Endothelial cell of umbilical vein (primary cell): ENCODE measurements around the gene PDK1. TPM values are rescaled to one million over a fixed set of nuclear protein-coding genes. Genes with fewer than 3 reads are reported as not detected.

ENCODE experiments used
- BruUV-seq: library from RNA; stranded (reverse); fragments of 400-500 nt; replicated peaks from 2 replicates; lab custom pipeline; 2021; lab: Mats Ljungman, UMichigan
- CTCF ChIA-PET: fragments of 300-600, 350-600 bp; sonication (Branson Sonifier 250); formaldehyde crosslinking; loops from one replicate; lab custom pipeline; 2021; ENCODE audit warnings: antibody characterized with exemption, inconsistent platforms; lab: Charles Lee
- POLR2A ChIA-PET: fragments of 300-600, 350-600 bp; sonication (Branson Sonifier 250); formaldehyde crosslinking; loops from one replicate; lab custom pipeline; 2021; ENCODE audit warnings: antibody characterized with exemption, inconsistent platforms; lab: Charles Lee
- DNase-seq: peaks from one replicate; pipeline ENCODE4 v3.0.0-alpha.2; 2011; ENCODE audit warnings: low read depth, low spot score
- FAIRE-seq: peaks from 2 replicates; lab custom pipeline; 2011; peaks lifted over from hg19 to GRCh38; lab: Jason Lieb, UNC
- H2AFZ ChIP-seq: 2 replicates; pipeline ENCODE4 v1.6.0; 2012; ENCODE audit warnings: low read depth, low read length, control low read depth, inconsistent platforms
- H3K27ac ChIP-seq: 2 replicates; pipeline ENCODE4 v1.5.1; 2011; ENCODE audit warnings: low read depth, mild to moderate bottlenecking, control low read depth, low read length, moderate library complexity; ENCODE audit not compliant: insufficient read depth
- H3K27me3 ChIP-seq, 2 experiments: 2 replicates each; pipeline versions ENCODE4 v1.6.0 to v1.6.1; 2011; ENCODE audit warnings: low read length in 2 of 2, mixed read lengths in 1 of 2; ENCODE audit not compliant: control insufficient read depth in 2 of 2, insufficient read depth in 2 of 2
- H3K36me3 ChIP-seq, 2 experiments: 2 replicates in 1 of 2; 3 replicates in 1 of 2; pipeline ENCODE4 v1.5.1; 2011; ENCODE audit warnings: low read length in 2 of 2, mild to moderate bottlenecking in 1 of 2, moderate library complexity in 1 of 2; ENCODE audit not compliant: control insufficient read depth in 2 of 2, insufficient read depth in 2 of 2; ENCODE audit errors: extremely low read depth in 1 of 2
- H3K4me1 ChIP-seq: 3 replicates; pipeline ENCODE4 v1.5.1; 2011; ENCODE audit warnings: mild to moderate bottlenecking, low read length; ENCODE audit not compliant: control insufficient read depth, insufficient read depth; ENCODE audit errors: extremely low read depth
- H3K4me2 ChIP-seq: 2 replicates; pipeline ENCODE4 v1.6.1; 2011; ENCODE audit warnings: low read length, control low read depth, mixed read lengths; ENCODE audit not compliant: insufficient read depth
- H3K4me3 ChIP-seq, 3 experiments: fragments of 200-600 bp in 1 of 3; sonication (generic), shearing (Covaris generic) in 1 of 3; replicated peaks in 1 of 3; 2 replicates each; pipeline ENCODE4 v1.5.1; 2011 to 2016; ENCODE audit warnings: control low read depth in 3 of 3, low read length in 3 of 3, mild to moderate bottlenecking in 2 of 3, inconsistent platforms in 1 of 3, low read depth in 1 of 3, moderate library complexity in 1 of 3; ENCODE audit not compliant: insufficient read depth in 1 of 3
- H3K79me2 ChIP-seq: 2 replicates; pipeline ENCODE4 v1.6.0; 2012; ENCODE audit warnings: low read length, inconsistent platforms; ENCODE audit not compliant: control insufficient read depth, insufficient read depth
- H3K9ac ChIP-seq: replicated peaks from 2 replicates; pipeline ENCODE3; 2011; ENCODE audit warnings: low read length, control low read depth; ENCODE audit not compliant: insufficient read depth; ENCODE audit errors: extremely low read depth
- H3K9me1 ChIP-seq: replicated peaks from 3 replicates; pipeline ENCODE4 v1.6.0; 2011; ENCODE audit warnings: mild to moderate bottlenecking, low read length; ENCODE audit not compliant: control insufficient read depth, insufficient read depth; ENCODE audit errors: extremely low read depth
- H3K9me3 ChIP-seq: replicated peaks from 2 replicates; pipeline ENCODE4 v1.5.1; 2012; ENCODE audit warnings: low read length, inconsistent platforms; ENCODE audit not compliant: control insufficient read depth, insufficient read depth
- H4K20me1 ChIP-seq: replicated peaks from 2 replicates; pipeline ENCODE3; 2011; ENCODE audit warnings: mild to moderate bottlenecking, low read length; ENCODE audit not compliant: control insufficient read depth, insufficient read depth; ENCODE audit errors: extremely low read depth
- EZH2 ChIP-seq: IDR thresholded peaks from 2 replicates; pipeline ENCODE4 v1.6.1; 2012; ENCODE audit warnings: borderline replicate concordance, low read depth, mild to moderate bottlenecking, moderate library complexity, low read length, inconsistent platforms; ENCODE audit not compliant: severe bottlenecking
- FOS ChIP-seq: IDR thresholded peaks from 2 replicates; pipeline ENCODE4 v1.6.1; 2011; ENCODE audit warnings: mild to moderate bottlenecking, low read length, moderate library complexity, borderline replicate concordance; ENCODE audit not compliant: insufficient read depth
- GATA2 ChIP-seq: IDR thresholded peaks from 2 replicates; pipeline ENCODE4 v1.7.0; 2011; ENCODE audit warnings: low read depth, mild to moderate bottlenecking, moderate library complexity, mixed read lengths, low read length; ENCODE audit not compliant: insufficient read length, insufficient read depth
- JUN ChIP-seq: IDR thresholded peaks from 2 replicates; pipeline ENCODE4 v1.6.1; 2011; ENCODE audit warnings: borderline replicate concordance, low read depth; ENCODE audit not compliant: insufficient read length, insufficient read depth
- MYC ChIP-seq: IDR thresholded peaks from one replicate; pipeline ENCODE4 v1.6.1; 2011; ENCODE audit warnings: mild to moderate bottlenecking, low read depth, low read length
- POLR2A ChIP-seq: IDR thresholded peaks from 2 replicates; pipeline ENCODE4 v1.6.1; 2012; ENCODE audit warnings: low read depth, mild to moderate bottlenecking, control low read depth, low read length
- POLR2AphosphoS5 ChIP-seq: IDR thresholded peaks from 2 replicates; pipeline ENCODE4 v1.6.1; 2012; ENCODE audit warnings: low read depth, mild to moderate bottlenecking, control low read depth, low read length, moderate library complexity; ENCODE audit not compliant: insufficient read depth
- dilution Hi-C: fragments of 300-500 bp; cut with MboI; formaldehyde crosslinking; loops from one replicate; pipeline ENCODE4 v1.15.0; 2019; ENCODE audit warnings: low sequenced_read_pairs; ENCODE audit not compliant: extremely low pct_ligation_motif_present
- intact Hi-C: fragments of 100-400 bp; cut with micrococcal nuclease; formaldehyde crosslinking; loops from one replicate; pipeline ENCODE4 v1.10.0; 2022
- polyA plus RNA-seq, 4 experiments: library from polyadenylated mRNA; depleted of rRNA in 3 of 4; stranded (reverse) in 3 of 4; unstranded in 1 of 4; fragments of >200 nt; gene quantifications; 2 replicates each; pipeline versions ENCODE4 v1.2.1 to v1.2.3, GENCODE V29; 2011 to 2012; ENCODE audit warnings: missing spikeins in 1 of 4
- total RNA-seq: library from RNA; stranded (reverse); gene quantifications from 2 replicates; pipeline ENCODE4 v1.2.3, GENCODE V29; 2021
- TF ChIP-seq, protein P1 (sequence below): IDR thresholded peaks from 2 replicates; pipeline ENCODE4 v1.6.1; 2011; ENCODE audit not compliant: insufficient read depth, insufficient read length
- TF ChIP-seq, protein P2 (sequence below), 2 donors: IDR thresholded peaks; 1 replicate in 1 of 2; 2 replicates in 1 of 2; pipeline ENCODE4 v1.5.1; 2011; ENCODE audit warnings: low read length in 2 of 2, mild to moderate bottlenecking in 2 of 2, moderate library complexity in 2 of 2, control low read depth in 1 of 2, inconsistent platforms in 1 of 2, low read depth in 1 of 2; ENCODE audit not compliant: insufficient read depth in 1 of 2; ENCODE audit errors: extremely low read depth in 1 of 2

Gene PDK1
- total and polyA plus RNA-seq, 2 donors (not counting 3 experiments of a cell fraction or from before 2014, with no cell fraction given): 3.7 to 16.9 TPM

DNA sequence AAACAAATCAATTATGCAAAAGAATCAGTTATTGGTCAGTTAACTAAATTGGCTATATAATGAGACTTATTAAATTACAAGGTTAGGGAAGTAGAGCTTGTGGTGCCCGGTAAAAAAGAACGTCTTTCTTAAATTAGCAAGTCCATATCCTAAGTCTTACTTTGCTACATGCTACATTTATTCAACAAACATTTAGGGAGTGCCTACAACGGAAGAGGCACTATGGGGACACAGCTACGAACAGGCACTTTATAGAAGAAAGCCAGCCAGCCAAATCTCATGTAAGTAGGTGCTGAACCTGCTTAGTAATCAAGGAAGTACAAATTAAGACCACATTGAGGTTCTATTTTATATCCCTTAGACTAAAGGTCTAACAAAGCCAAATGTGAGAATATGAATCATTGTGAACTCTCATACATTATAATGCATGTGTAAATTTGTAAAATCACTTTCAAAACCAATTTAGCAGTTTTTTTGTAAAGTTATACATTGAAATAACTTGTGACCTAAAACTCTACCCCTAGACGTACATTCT lies 59.9 kb downstream of the PDK1 start:
- H3K27me3 ChIP-seq: no peaks in the 10 kb centered on the region
- intact Hi-C loops (no loop called here), dilution Hi-C loops (no loop called here)
- H4K20me1 ChIP-seq: no peaks in the 10 kb centered on the region
- H3K36me3 ChIP-seq: no peaks in the 10 kb centered on the region
- H3K79me2 ChIP-seq: no peaks in the 10 kb centered on the region
- ChIA-PET CTCF (no interaction called here), POLR2A (no interaction called here)
- H3K9me3 ChIP-seq: no peaks in the 10 kb centered on the region
- FAIRE-seq (no peak), DNase-seq (no peak)
- H3K9ac ChIP-seq: no peak overlapping the region
- no peak overlapping the region for H2AFZ ChIP-seq
- no peaks in the 10 kb centered on the region for H3K4me1 ChIP-seq
- H3K27ac ChIP-seq: no peak overlapping the region
- TF ChIP-seq POLR2A: no peak
- H3K4me3 ChIP-seq: no peak overlapping the region
- no TSS peak for BruUV-seq
- no peaks in the 10 kb centered on the region for H3K9me1 ChIP-seq
- H3K4me2 ChIP-seq: no peak overlapping the region

DNA sequence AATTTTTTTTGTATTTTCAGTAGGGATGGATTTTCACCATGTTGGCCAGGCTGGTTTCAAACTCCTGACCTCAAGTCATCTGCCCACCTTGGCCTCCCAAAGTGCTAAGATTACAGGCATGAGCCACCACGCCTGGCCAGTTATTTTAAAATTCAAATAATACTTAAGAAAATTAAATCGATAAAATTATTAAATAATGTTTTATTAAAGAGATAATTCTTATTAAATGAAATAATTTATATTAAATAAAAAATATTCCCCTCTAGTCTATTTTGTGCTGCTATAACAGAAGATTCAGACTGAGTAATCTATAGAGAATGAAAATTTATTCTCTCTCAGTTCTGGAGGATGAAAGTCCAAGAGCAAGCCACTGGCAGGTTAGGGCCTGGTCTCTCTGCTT lies 61.2 kb downstream of the PDK1 start:
- POLR2A ChIA-PET: no interaction called here
- no peak overlapping the region for H2AFZ ChIP-seq
- TF ChIP-seq POLR2AphosphoS5 (no peak), EZH2 (no peak), MYC (no peak), JUN (no peak), FOS (no peak), GATA2 (no peak), POLR2A (no peak)
- TF ChIP-seq, protein P1, sequence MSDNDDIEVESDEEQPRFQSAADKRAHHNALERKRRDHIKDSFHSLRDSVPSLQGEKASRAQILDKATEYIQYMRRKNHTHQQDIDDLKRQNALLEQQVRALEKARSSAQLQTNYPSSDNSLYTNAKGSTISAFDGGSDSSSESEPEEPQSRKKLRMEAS: no peak
- TF ChIP-seq, protein P2, sequence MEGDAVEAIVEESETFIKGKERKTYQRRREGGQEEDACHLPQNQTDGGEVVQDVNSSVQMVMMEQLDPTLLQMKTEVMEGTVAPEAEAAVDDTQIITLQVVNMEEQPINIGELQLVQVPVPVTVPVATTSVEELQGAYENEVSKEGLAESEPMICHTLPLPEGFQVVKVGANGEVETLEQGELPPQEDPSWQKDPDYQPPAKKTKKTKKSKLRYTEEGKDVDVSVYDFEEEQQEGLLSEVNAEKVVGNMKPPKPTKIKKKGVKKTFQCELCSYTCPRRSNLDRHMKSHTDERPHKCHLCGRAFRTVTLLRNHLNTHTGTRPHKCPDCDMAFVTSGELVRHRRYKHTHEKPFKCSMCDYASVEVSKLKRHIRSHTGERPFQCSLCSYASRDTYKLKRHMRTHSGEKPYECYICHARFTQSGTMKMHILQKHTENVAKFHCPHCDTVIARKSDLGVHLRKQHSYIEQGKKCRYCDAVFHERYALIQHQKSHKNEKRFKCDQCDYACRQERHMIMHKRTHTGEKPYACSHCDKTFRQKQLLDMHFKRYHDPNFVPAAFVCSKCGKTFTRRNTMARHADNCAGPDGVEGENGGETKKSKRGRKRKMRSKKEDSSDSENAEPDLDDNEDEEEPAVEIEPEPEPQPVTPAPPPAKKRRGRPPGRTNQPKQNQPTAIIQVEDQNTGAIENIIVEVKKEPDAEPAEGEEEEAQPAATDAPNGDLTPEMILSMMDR (IDR thresholded peaks at IDR 0.05; ENCODE audit: extremely low read depth in 1 of 2, insufficient read depth in 1 of 2, low read depth in 1 of 2, low read length in 2 of 2): no peak
- FAIRE-seq (no peak), DNase-seq (no peak)
- no peak overlapping the region for H3K9ac ChIP-seq
- no peaks in the 10 kb centered on the region for H3K4me1 ChIP-seq
- intact Hi-C loops: no loop called here
- no peaks in the 10 kb centered on the region for H4K20me1 ChIP-seq
- no TSS peak for BruUV-seq
- no peak overlapping the region for H3K27ac ChIP-seq
- H3K27me3 ChIP-seq: no peaks in the 10 kb centered on the region
- no peak overlapping the region for H3K4me2 ChIP-seq
- no peak overlapping the region for H3K4me3 ChIP-seq
- no peaks in the 10 kb centered on the region for H3K79me2 ChIP-seq
- CTCF ChIA-PET: no interaction called here
- dilution Hi-C loops: no loop called here
- no peaks in the 10 kb centered on the region for H3K9me3 ChIP-seq
- no peaks in the 10 kb centered on the region for H3K9me1 ChIP-seq
- H3K36me3 ChIP-seq: no peaks in the 10 kb centered on the region
